Measurements from ENCODE around the gene GOLGA8S. TPM values are rescaled to one million over a fixed set of nuclear protein-coding genes. Genes with fewer than 3 reads are reported as not detected.

Gene GOLGA8S
- total and polyA plus RNA-seq, 10 of the 15 experiments (the other 5 are each of a cell fraction or from before 2014, with no cell fraction given) = 0.01 to 0.04 (median 0.03) TPM; not detected in 7

GRCh38 chr15:23385886-23386430 lies 31.4 kb downstream of the GOLGA8S start:
- Histone ChIP-seq H3K79me2 (ENCODE audit: control insufficient read depth, insufficient read depth, low read length) (no peaks in the 10 kb centered on the region), H3K36me3 (ENCODE audit: control insufficient read depth in 2 of 2, insufficient read depth in 2 of 2, low read length in 1 of 2) (no peaks in the 10 kb centered on the region), H4K20me1 (ENCODE audit: control insufficient read depth, insufficient read depth) (no peaks in the 10 kb centered on the region), H3K27me3 (replicated peaks in 1 of 2; ENCODE audit: control insufficient read depth in 2 of 2, insufficient read depth in 2 of 2, low read length in 1 of 2) (no peaks in the 10 kb centered on the region), H3K4me3 (no peak overlapping the region), H3K9ac (ENCODE audit: control insufficient read depth, insufficient read depth, low read length) (no peak overlapping the region), H3K4me2 (ENCODE audit: control insufficient read depth, insufficient read depth) (no peak overlapping the region), H3K27ac (ENCODE audit: control insufficient read depth, insufficient read depth) (no peak overlapping the region), H3K9me3 (replicated peaks; ENCODE audit: control insufficient read depth, insufficient read depth, low read length) (no peaks in the 10 kb centered on the region), H3K4me1 (ENCODE audit: control insufficient read depth, insufficient read depth, low read length) (no peaks in the 10 kb centered on the region), H2AFZ (ENCODE audit: control insufficient read depth, low read depth, low read length) (no peak overlapping the region)
- intact Hi-C loops (cut with micrococcal nuclease; ENCODE audit: unreplicated experiment) = no loop called here
- SMC1A ChIA-PET (ENCODE audit: uncharacterized antibody, unreplicated experiment) = no interaction called here
- TF ChIP-seq SRF (IDR thresholded peaks at IDR 0.05; ENCODE audit: low read depth in 2 of 2, low read length in 2 of 2) (no peak), FOXM1 (IDR thresholded peaks at IDR 0.05; ENCODE audit: low read depth, low read length) (no peak), WRNIP1 (IDR thresholded peaks at IDR 0.05; ENCODE audit: borderline replicate concordance, low read depth, low read length) (no peak), SMC3 (IDR thresholded peaks at IDR 0.05; ENCODE audit: borderline replicate concordance, low read length) (no peak), NFIC (IDR thresholded peaks at IDR 0.05; ENCODE audit: low read depth, low read length) (no peak), ZBTB33 (IDR thresholded peaks at IDR 0.05) (no peak)
- in situ Hi-C loops (cut with MboI) = no loop called here
- 10% methylated on average over 11 of the region's 11 CpGs for WGBS (ENCODE audit: insufficient coverage, insufficient replicate concordance, low lambda C conversion rate, missing lambda C conversion rate)
- ATAC-seq = no peak
- FAIRE-seq = no peak
- no peak for DNase-seq (ENCODE audit: low read depth, low spot score)
- POLR2A ChIA-PET = no interaction called here
- BruUV-seq (replicated peaks) = no TSS peak
- RAD21 ChIA-PET (ENCODE audit: unreplicated experiment) = no interaction called here
- CTCF ChIA-PET = no interaction called here
